H1 (cell line): ENCODE results near the gene APC2. TPM values are rescaled to one million over a fixed set of nuclear protein-coding genes. Genes with fewer than 3 reads are reported as not detected.

ENCODE experiments used
- CTCF ChIA-PET: fragments of 300-600 bp; sonication (Branson Sonifier 250); formaldehyde crosslinking; loops from one replicate; lab custom pipeline; 2021; ENCODE audit not compliant: partially characterized antibody; lab: Charles Lee
- POLR2A ChIA-PET: fragments of 300-600 bp; sonication (Branson Sonifier 250); formaldehyde crosslinking; loops from one replicate; lab custom pipeline; 2021; ENCODE audit warnings: inconsistent platforms; ENCODE audit not compliant: partially characterized antibody; lab: Charles Lee
- DNase-seq, 2 experiments: peaks; one replicate each; pipeline versions ENCODE4 v3.0.0 to v3.0.0-alpha.2; 2010 to 2022; ENCODE audit warnings: low spot score in 2 of 2, low read depth in 1 of 2, mixed read lengths in 1 of 2
- FAIRE-seq: peaks from 2 replicates; lab custom pipeline; 2011; peaks lifted over from hg19 to GRCh38; lab: Jason Lieb, UNC
- H2AFZ ChIP-seq: 2 replicates; pipeline ENCODE4 v1.8.1; 2012; ENCODE audit warnings: low read length, inconsistent platforms
- H2AK5ac ChIP-seq: 2 replicates; pipeline ENCODE4 v1.6.1; 2013; ENCODE audit warnings: low read depth, low read length
- H2BK120ac ChIP-seq: replicated peaks from 2 replicates; pipeline ENCODE3; 2013; ENCODE audit warnings: low read depth, low read length, inconsistent platforms
- H2BK12ac ChIP-seq: 2 replicates; pipeline ENCODE4 v1.6.1; 2013; ENCODE audit warnings: low read depth, low read length
- H2BK15ac ChIP-seq: 2 replicates; pipeline ENCODE4 v1.6.1; 2013; ENCODE audit warnings: low read length
- H2BK20ac ChIP-seq: 2 replicates; pipeline ENCODE4 v1.6.1; 2013; ENCODE audit warnings: low read length
- H2BK5ac ChIP-seq: 2 replicates; pipeline ENCODE4 v1.6.1; 2013; ENCODE audit warnings: low read depth, low read length
- H3K14ac ChIP-seq: 2 replicates; pipeline ENCODE4 v1.6.1; 2013; ENCODE audit warnings: inconsistent platforms; ENCODE audit not compliant: insufficient read length
- H3K18ac ChIP-seq: 2 replicates; pipeline ENCODE4 v1.6.1; 2013; ENCODE audit warnings: low read length; ENCODE audit errors: extremely low read depth
- H3K23ac ChIP-seq: 2 replicates; pipeline ENCODE4 v1.6.1; 2013; ENCODE audit warnings: inconsistent platforms; ENCODE audit not compliant: insufficient read length
- H3K23me2 ChIP-seq: 2 replicates; pipeline ENCODE4 v1.6.1; 2013; ENCODE audit warnings: low read depth, low read length
- H3K27ac ChIP-seq: 2 replicates; pipeline ENCODE4 v1.6.1; 2011; ENCODE audit warnings: low read depth, low read length, inconsistent platforms
- H3K27me3 ChIP-seq, 4 experiments: replicated peaks in 1 of 4; 1 replicate in 1 of 4; 2 replicates in 3 of 4; pipeline versions ENCODE4 v1.6.1 to v1.8.1; 2011 to 2013; ENCODE audit warnings: low read length in 3 of 4, mild to moderate bottlenecking in 3 of 4, inconsistent platforms in 2 of 4, mixed read lengths in 2 of 4, moderate library complexity in 1 of 4; ENCODE audit not compliant: control insufficient read depth in 3 of 4, insufficient read depth in 3 of 4; ENCODE audit errors: extremely low read depth in 1 of 4
- H3K36me3 ChIP-seq, 4 experiments: 2 replicates each; pipeline versions ENCODE4 v1.6.1 to v1.8.1; 2011 to 2013; ENCODE audit warnings: mild to moderate bottlenecking in 4 of 4, low read length in 3 of 4, moderate library complexity in 2 of 4, control low read depth in 1 of 4, inconsistent platforms in 1 of 4; ENCODE audit not compliant: insufficient read depth in 4 of 4, control insufficient read depth in 2 of 4
- H3K4ac ChIP-seq: replicated peaks from 2 replicates; pipeline ENCODE3; 2013; ENCODE audit warnings: low read length, low read depth, mixed read lengths, inconsistent platforms; ENCODE audit not compliant: insufficient read length
- H3K4me1 ChIP-seq, 4 experiments: replicated peaks in 1 of 4; 1 replicate in 1 of 4; 2 replicates in 3 of 4; pipeline versions ENCODE4 v1.6.1 to v1.8.1; 2011 to 2013; ENCODE audit warnings: low read length in 3 of 4, inconsistent platforms in 2 of 4, mixed read lengths in 1 of 4; ENCODE audit not compliant: insufficient read depth in 4 of 4, control insufficient read depth in 3 of 4
- H3K4me2 ChIP-seq, 2 experiments: 2 replicates each; pipeline versions ENCODE4 v1.6.1 to v1.8.1; 2011 to 2013; ENCODE audit warnings: low read depth in 2 of 2, low read length in 2 of 2, control low read depth in 1 of 2, inconsistent platforms in 1 of 2, mild to moderate bottlenecking in 1 of 2; ENCODE audit not compliant: insufficient read depth in 1 of 2
- H3K4me3 ChIP-seq, 4 experiments: fragments of 200-600, 300-600 bp in 1 of 4; sonication (generic), shearing (Covaris generic), sonication (Bioruptor Twin) in 1 of 4; 2 replicates each; pipeline versions ENCODE4 v1.5.1 to v1.8.1; 2011 to 2016; ENCODE audit warnings: low read length in 4 of 4, low read depth in 3 of 4, control low read depth in 2 of 4, inconsistent platforms in 2 of 4, mild to moderate bottlenecking in 2 of 4, mixed read lengths in 1 of 4, moderate library complexity in 1 of 4; ENCODE audit not compliant: insufficient read depth in 2 of 4; ENCODE audit errors: extremely low read depth in 1 of 4
- H3K56ac ChIP-seq: replicated peaks from 2 replicates; pipeline ENCODE3; 2013; ENCODE audit warnings: low read depth, mild to moderate bottlenecking, mixed read lengths, low read length, inconsistent platforms; ENCODE audit not compliant: insufficient read length
- H3K79me1 ChIP-seq: 2 replicates; pipeline ENCODE4 v1.6.1; 2013; ENCODE audit warnings: low read depth, low read length, control low read depth
- H3K79me2 ChIP-seq, 2 experiments: 2 replicates each; pipeline versions ENCODE4 v1.6.1 to v1.8.1; 2012 to 2013; ENCODE audit warnings: low read length in 2 of 2, mild to moderate bottlenecking in 2 of 2, inconsistent platforms in 1 of 2; ENCODE audit not compliant: insufficient read depth in 2 of 2, control insufficient read depth in 1 of 2
- H3K9ac ChIP-seq, 4 experiments: replicated peaks in 1 of 4; 1 replicate in 1 of 4; 2 replicates in 3 of 4; pipeline versions ENCODE4 v1.6.1 to v1.8.1; 2011 to 2013; ENCODE audit warnings: low read depth in 3 of 4, low read length in 3 of 4, control low read depth in 2 of 4, mild to moderate bottlenecking in 2 of 4, moderate library complexity in 2 of 4, inconsistent platforms in 1 of 4; ENCODE audit errors: extremely low read depth in 1 of 4
- H3K9me3 ChIP-seq, 2 experiments: 2 replicates each; pipeline versions ENCODE4 v1.6.1 to v1.8.1; 2012 to 2013; ENCODE audit warnings: mild to moderate bottlenecking in 2 of 2, moderate library complexity in 2 of 2, control low read depth in 1 of 2, inconsistent platforms in 1 of 2, low read depth in 1 of 2, low read length in 1 of 2, mixed read lengths in 1 of 2; ENCODE audit not compliant: insufficient read depth in 2 of 2
- H4K20me1 ChIP-seq, 2 experiments: replicated peaks in 1 of 2; 2 replicates each; pipeline versions ENCODE3 to v1.8.1; 2011 to 2013; ENCODE audit warnings: inconsistent platforms in 2 of 2, low read length in 2 of 2, mild to moderate bottlenecking in 1 of 2; ENCODE audit not compliant: insufficient read depth in 2 of 2, control insufficient read depth in 1 of 2
- H4K5ac ChIP-seq: 2 replicates; pipeline ENCODE4 v1.6.1; 2013; ENCODE audit warnings: low read length, low read depth, mixed read lengths, inconsistent platforms; ENCODE audit not compliant: insufficient read length
- H4K8ac ChIP-seq: 2 replicates; pipeline ENCODE4 v1.8.0; 2013; ENCODE audit warnings: mild to moderate bottlenecking, moderate library complexity, low read length, inconsistent platforms; ENCODE audit not compliant: insufficient read depth; ENCODE audit errors: extremely low read depth
- H4K91ac ChIP-seq: replicated peaks from 2 replicates; pipeline ENCODE3; 2013; ENCODE audit warnings: low read length, mixed read lengths, inconsistent platforms; ENCODE audit not compliant: insufficient read length
- EZH2 ChIP-seq: fragments of 200-600 bp; sonication (generic); IDR thresholded peaks from 2 replicates; pipeline ENCODE4 v1.7.1; 2012; ENCODE audit warnings: low read depth, mild to moderate bottlenecking, moderate library complexity, low read length, inconsistent platforms; ENCODE audit not compliant: severe bottlenecking
- FOSL1 ChIP-seq: IDR thresholded peaks from 2 replicates; pipeline ENCODE4 v1.6.1; 2011; ENCODE audit warnings: mild to moderate bottlenecking, low read depth, low read length, moderate library complexity; ENCODE audit not compliant: insufficient read depth
- HDAC6 ChIP-seq: IDR thresholded peaks from one replicate; pipeline ENCODE4 v1.7.1; 2012; ENCODE audit warnings: low read depth, mild to moderate bottlenecking, inconsistent platforms, low read length, moderate library complexity
- JUN ChIP-seq: IDR thresholded peaks from 2 replicates; pipeline ENCODE4 v1.6.1; 2011; ENCODE audit warnings: low read depth, mild to moderate bottlenecking, improper control_type of control experiment, low read length
- NANOG ChIP-seq: IDR thresholded peaks from 2 replicates; pipeline ENCODE4 v1.6.1; 2011; ENCODE audit warnings: low read length, low read depth, mild to moderate bottlenecking, inconsistent platforms; ENCODE audit not compliant: insufficient read depth, poor library complexity, severe bottlenecking
- POLR2A ChIP-seq, 2 experiments: IDR thresholded peaks; 1 replicate in 1 of 2; 2 replicates in 1 of 2; pipeline ENCODE4 v1.6.1; 2011; ENCODE audit warnings: low read depth in 2 of 2, low read length in 2 of 2, mild to moderate bottlenecking in 2 of 2; ENCODE audit errors: control extremely low read depth in 1 of 2
- POLR2AphosphoS5 ChIP-seq: IDR thresholded peaks from 2 replicates; pipeline ENCODE4 v1.6.1; 2011; ENCODE audit warnings: low read depth, low read length
- SAP30 ChIP-seq: fragments of 300-600 bp; sonication (generic); IDR thresholded peaks from 2 replicates; pipeline ENCODE4 v1.7.1; 2012; ENCODE audit warnings: low read length, moderate library complexity, mild to moderate bottlenecking, inconsistent platforms; ENCODE audit not compliant: insufficient read depth, insufficient replicate concordance
- TAF1 ChIP-seq: IDR thresholded peaks from 2 replicates; pipeline ENCODE4 v1.6.1; 2011; ENCODE audit warnings: mild to moderate bottlenecking, low read depth, low read length
- WGBS, 2 experiments: shearing (Covaris generic) in 1 of 2; methylation state at CpG; one replicate each; pipeline versions ENCODE4 v1.1.6 to v1.1.7; 2013 to 2015; ENCODE audit warnings: low lambda C conversion rate in 2 of 2, mixed read lengths in 2 of 2, inconsistent platforms in 1 of 2, low coverage in 1 of 2, missing lambda C conversion rate in 1 of 2; ENCODE audit not compliant: insufficient replicate concordance in 2 of 2, insufficient coverage in 1 of 2, insufficient read length in 1 of 2; ENCODE audit errors: extremely low coverage in 1 of 2, missing lambda C conversion rate in 1 of 2; 5-methylcytosine and 5-hydroxymethylcytosine counted together
- polyA plus RNA-seq, 7 experiments: library from polyadenylated mRNA; depleted of rRNA in 3 of 7; stranded (reverse) in 5 of 7; unstranded in 2 of 7; fragments of >200 nt in 5 of 7; fragments of 200-250 nt in 2 of 7; gene quantifications; 1 replicate in 5 of 7; 2 replicates in 1 of 7; 4 replicates in 1 of 7; pipeline versions ENCODE4 v1.2.1 to v1.2.3, GENCODE V29; 2011 to 2013; ENCODE audit warnings: missing spikeins in 2 of 7, mixed read lengths in 2 of 7
- total RNA-seq: library from RNA; stranded (reverse); fragmentation: NEBNext Ultra II Directional; extraction: Animal tissue kit (Norgen Biotek cat#: 25700); gene quantifications from 2 replicates; pipeline ENCODE4 v1.2.1, GENCODE V29; 2021
- TF ChIP-seq, protein P1 (sequence below): IDR thresholded peaks from 2 replicates; pipeline ENCODE4 v1.6.1; 2011; ENCODE audit warnings: low read length, improper control_type of control experiment

Gene APC2
- total and polyA plus RNA-seq, 2 of the 8 experiments (the other 6 are each of a cell fraction or from before 2014, with no cell fraction given) = 1.3 to 4.1 TPM

DNA sequence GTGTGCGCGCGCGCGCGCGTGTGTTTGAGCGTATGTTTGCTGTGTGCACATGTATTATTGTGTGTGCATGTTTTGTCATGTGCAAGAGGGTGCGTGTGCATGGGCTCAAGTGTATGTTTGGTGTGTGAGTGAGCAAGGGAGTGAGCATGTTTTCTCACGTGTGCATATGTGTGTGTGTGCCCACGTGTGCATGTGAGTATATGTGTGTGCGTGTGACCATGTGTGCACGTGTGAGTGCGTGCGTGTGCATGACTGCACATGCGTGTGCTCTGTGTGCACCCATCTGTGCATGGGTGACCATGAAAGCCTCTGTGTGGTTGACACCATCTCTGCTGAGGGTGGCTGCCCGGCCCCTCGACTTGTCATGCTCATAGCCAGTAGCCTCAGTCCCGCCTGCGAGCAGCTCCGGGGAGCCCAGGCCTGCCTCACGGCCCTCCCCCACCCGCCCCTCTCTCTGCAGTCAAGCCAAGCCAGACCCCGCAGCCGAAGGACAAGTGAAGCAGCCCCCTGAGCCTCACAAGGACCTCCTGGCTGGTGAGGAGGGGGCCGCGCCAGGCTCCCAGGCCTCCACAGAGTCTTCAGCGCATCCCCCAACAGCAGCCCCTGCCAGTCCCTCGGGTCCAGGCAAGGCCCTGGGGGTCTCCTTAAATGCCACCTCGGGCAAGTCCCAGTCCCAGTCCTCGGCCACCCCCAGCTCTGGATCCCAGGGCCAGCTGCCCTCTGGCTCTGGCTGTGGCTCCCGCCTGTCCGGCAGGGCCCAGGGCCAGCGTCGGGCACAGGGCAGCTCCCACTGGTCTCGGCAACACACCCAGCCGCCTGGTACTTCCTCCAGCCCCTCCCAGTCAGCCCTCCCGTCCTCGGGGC is 47.0 kb downstream of the APC2 start:
- Histone ChIP-seq H3K79me2 (no peaks in the 10 kb centered on the region), H3K4me1 (no peaks in the 10 kb centered on the region; a peak in 2 of 7 replicates), H4K5ac (no peak overlapping the region), H3K4ac (no peak overlapping the region), H3K79me1 (no peaks in the 10 kb centered on the region), H2BK20ac (no peak overlapping the region), H3K4me2 (no peak overlapping the region), H2BK120ac (no peak overlapping the region), H3K9me3 (peaks cover 5 to 11% of the 10 kb centered on the region in 2 experiments; a peak in 2 of 4 replicates), H4K20me1 (peaks cover 0 to 5% of the 10 kb centered on the region in 2 experiments), H2AFZ (no peak overlapping the region), H4K8ac (no peak overlapping the region), H2BK12ac (no peak overlapping the region), H2BK15ac (0 out of 2 replicates have a peak overlapping the region, but pooled peaks have one; percentile 55), H2BK5ac (peak overlapping the region; percentile 56; the same call in 1 of the 2 replicates), H3K4me3 (no peak overlapping the region), H3K23ac (no peak overlapping the region), H3K56ac (no peak overlapping the region), H3K14ac (no peak overlapping the region), H3K9ac (0 out of 7 replicates have a peak overlapping the region, but pooled peaks of 1 of the 4 experiments have one; percentile 22), H3K18ac (no peak overlapping the region), H4K91ac (no peak overlapping the region), H3K36me3 (no peaks in the 10 kb centered on the region), H3K27me3 (peaks cover 0 to 7% (median 4%) of the 10 kb centered on the region in 4 experiments; a peak in 5 of 7 replicates), H3K27ac (no peak overlapping the region), H3K23me2 (peaks cover 4% of the 10 kb centered on the region), H2AK5ac (peak overlapping the region; percentile 89)
- FAIRE-seq = no peak
- ChIA-PET POLR2A (no interaction called here), CTCF (no interaction called here)
- 86% methylated on average over 37 of the region's 39 CpGs; no CpG with 5 or more reads in 1 of the 2 experiments for WGBS, 2 experiments
- DNase-seq = no peak
- TF ChIP-seq EZH2 (no peak), TAF1 (no peak), FOSL1 (no peak), POLR2A (IDR thresholded peaks at IDR 0.05; ENCODE audit: control extremely low read depth in 1 of 2, low read depth in 2 of 2, low read length in 2 of 2) (no peak), NANOG (no peak), SAP30 (no peak), POLR2AphosphoS5 (no peak), HDAC6 (no peak), JUN (no peak)
- TF ChIP-seq, protein P1, sequence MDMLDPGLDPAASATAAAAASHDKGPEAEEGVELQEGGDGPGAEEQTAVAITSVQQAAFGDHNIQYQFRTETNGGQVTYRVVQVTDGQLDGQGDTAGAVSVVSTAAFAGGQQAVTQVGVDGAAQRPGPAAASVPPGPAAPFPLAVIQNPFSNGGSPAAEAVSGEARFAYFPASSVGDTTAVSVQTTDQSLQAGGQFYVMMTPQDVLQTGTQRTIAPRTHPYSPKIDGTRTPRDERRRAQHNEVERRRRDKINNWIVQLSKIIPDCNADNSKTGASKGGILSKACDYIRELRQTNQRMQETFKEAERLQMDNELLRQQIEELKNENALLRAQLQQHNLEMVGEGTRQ = no peak
